ENCODE results near the gene CNTF.

DNA sequence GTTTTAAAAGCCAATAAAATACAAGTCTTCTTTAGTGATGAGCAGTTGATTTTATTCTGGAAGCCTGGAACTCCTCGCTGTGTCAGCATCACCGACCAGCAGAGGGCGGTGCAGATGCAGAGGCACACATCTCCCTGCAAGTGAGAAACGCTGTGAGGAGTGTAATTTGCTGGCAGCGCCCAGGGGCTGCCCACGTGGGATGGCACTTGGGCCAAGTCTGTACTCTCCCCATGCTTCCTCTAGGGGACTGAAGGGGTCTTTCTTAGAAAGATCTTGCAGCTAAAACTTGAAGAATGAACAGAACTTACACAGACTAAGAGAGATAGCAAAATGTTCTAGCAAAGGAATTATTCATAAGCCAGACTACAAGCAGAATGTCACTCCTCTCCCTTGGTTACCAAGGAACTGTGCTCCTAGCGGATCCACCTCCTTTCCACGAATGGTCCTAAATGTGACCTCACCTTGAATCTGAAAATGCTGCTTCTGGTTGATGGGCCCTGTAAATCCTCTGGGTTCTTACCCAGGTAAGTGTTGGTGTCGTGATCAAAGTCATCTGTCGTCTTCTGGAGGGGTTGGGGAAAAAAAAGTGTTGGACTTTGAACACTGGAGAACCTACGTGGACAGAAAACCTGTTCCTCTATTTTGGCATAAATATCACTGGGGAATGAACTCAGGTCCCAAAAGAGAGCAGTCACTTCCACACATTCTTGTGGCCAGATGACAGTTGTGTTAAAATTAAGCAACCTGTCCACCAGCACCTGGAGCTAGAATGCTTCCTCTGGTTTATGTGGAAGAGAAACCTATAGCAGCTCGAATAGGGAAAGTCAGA lies 31.8 kb downstream of the CNTF start:
- TF ChIP-seq, protein P1, sequence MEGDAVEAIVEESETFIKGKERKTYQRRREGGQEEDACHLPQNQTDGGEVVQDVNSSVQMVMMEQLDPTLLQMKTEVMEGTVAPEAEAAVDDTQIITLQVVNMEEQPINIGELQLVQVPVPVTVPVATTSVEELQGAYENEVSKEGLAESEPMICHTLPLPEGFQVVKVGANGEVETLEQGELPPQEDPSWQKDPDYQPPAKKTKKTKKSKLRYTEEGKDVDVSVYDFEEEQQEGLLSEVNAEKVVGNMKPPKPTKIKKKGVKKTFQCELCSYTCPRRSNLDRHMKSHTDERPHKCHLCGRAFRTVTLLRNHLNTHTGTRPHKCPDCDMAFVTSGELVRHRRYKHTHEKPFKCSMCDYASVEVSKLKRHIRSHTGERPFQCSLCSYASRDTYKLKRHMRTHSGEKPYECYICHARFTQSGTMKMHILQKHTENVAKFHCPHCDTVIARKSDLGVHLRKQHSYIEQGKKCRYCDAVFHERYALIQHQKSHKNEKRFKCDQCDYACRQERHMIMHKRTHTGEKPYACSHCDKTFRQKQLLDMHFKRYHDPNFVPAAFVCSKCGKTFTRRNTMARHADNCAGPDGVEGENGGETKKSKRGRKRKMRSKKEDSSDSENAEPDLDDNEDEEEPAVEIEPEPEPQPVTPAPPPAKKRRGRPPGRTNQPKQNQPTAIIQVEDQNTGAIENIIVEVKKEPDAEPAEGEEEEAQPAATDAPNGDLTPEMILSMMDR (IDR thresholded peaks at IDR 0.05): peak; percentile 73
- TF ChIP-seq MYBL2 (CRISPR knock-in tag; IDR thresholded peaks at IDR 0.05): no peak
- no peak for TF ChIP-seq NR3C1 (CRISPR knock-in tag; conservative IDR thresholded peaks at IDR 0.05; ENCODE audit: low read depth)
- no peak for TF ChIP-seq FOXP4 (CRISPR knock-in tag; IDR thresholded peaks at IDR 0.05)
